ENCODE measurements around the gene DOC2B. TPM values are rescaled to one million over a fixed set of nuclear protein-coding genes. Genes with fewer than 3 reads are reported as not detected.

Gene DOC2B
- 0.58 TPM for total RNA-seq (2013)
- polyA plus RNA-seq, result under 1 TPM in 2 of 3 donors, not detected in 1; 0.02 to 0.19 TPM
- 0.14 TPM in 1 of 2 replicates, not detected in the other for polyA minus RNA-seq
- total RNA-seq, result 0.12 to 3.1 (median 1.3) reads per million in 11 experiments

- H3K9ac ChIP-seq (ENCODE audit: insufficient read depth, low read length, poor library complexity, severe bottlenecking), result no peak within 1 kb of the TSS
- peaks cover 0 to 5% of the 10 kb centered on the region in 2 donors for H3K36me3 Mint-ChIP-seq
- peak; percentile 20 to 39 (median 24) for DNase-seq
- no peak for TF ChIP-seq CTCF (IDR thresholded peaks at IDR 0.05)
- 3% methylated on average over 120 of the region's 120 CpGs for WGBS (ENCODE audit: insufficient coverage)
- peak within 1 kb of the TSS; percentile 18 to 86 for H3K4me3 Mint-ChIP-seq
- peaks cover 0 to 6% of the 10 kb centered on the region in 2 donors for H3K9me3 ChIP-seq (replicated peaks in 1 of 2; ENCODE audit: control insufficient read depth in 1 of 2, insufficient read depth in 1 of 2, low read length in 2 of 2)
- peak within 1 kb of the TSS; percentile 67 for H3K4me2 ChIP-seq (replicated peaks; ENCODE audit: extremely low read depth, low read length, poor library complexity, severe bottlenecking)
- H3K4me1 Mint-ChIP-seq, result peaks cover 28% of the 10 kb centered on the region
- no peak within 1 kb of the TSS for H3K27ac Mint-ChIP-seq
- peak within 1 kb of the TSS; percentile 22 for H2AFZ ChIP-seq (ENCODE audit: insufficient read depth, low read depth, low read length, poor library complexity, severe bottlenecking)
- peaks cover 48 to 80% (median 57%) of the 10 kb centered on the region in 3 donors for H3K27me3 Mint-ChIP-seq (ENCODE audit: low read depth in 3 of 3)
- no peaks in the 10 kb centered on the region for H4K20me1 ChIP-seq (ENCODE audit: insufficient read depth, low read length)
- H3K27ac ChIP-seq (ENCODE audit: low read depth in 1 of 2, low read length in 2 of 2), result no peak within 1 kb of the TSS
- H3K27me3 ChIP-seq (ENCODE audit: control insufficient read depth in 2 of 2, insufficient read depth in 2 of 2, low read length in 2 of 2), result peaks cover 9 to 55% of the 10 kb centered on the region in 2 donors
- intact Hi-C loops (cut with micrococcal nuclease), result no loop called here
- no peaks in the 10 kb centered on the region for H3K36me3 ChIP-seq (replicated peaks in 1 of 2; ENCODE audit: control insufficient read depth in 1 of 2, insufficient read depth in 2 of 2, low read length in 2 of 2)
- no peaks in the 10 kb centered on the region for H3K79me2 ChIP-seq (ENCODE audit: insufficient read depth, low read length)
- peaks cover 11 to 28% of the 10 kb centered on the region in 2 donors for H3K4me1 ChIP-seq (ENCODE audit: control insufficient read depth in 1 of 2, insufficient read depth in 2 of 2, low read length in 2 of 2)
- peaks cover 0 to 6% (median 3%) of the 10 kb centered on the region in 7 donors for H3K9me3 Mint-ChIP-seq
- H3K4me3 ChIP-seq (replicated peaks in 1 of 3; ENCODE audit: low read depth in 2 of 3, low read length in 3 of 3), result peak within 1 kb of the TSS in 1 of 3 experiments; percentile 56
These were observed at the start of gene DOC2B for GRCh38 chr17:181245-182049. TSS of gene DOC2B (minus strand) at chr17:181650. CDS start at chr17:181479, 171 bp downstream.

DNA sequence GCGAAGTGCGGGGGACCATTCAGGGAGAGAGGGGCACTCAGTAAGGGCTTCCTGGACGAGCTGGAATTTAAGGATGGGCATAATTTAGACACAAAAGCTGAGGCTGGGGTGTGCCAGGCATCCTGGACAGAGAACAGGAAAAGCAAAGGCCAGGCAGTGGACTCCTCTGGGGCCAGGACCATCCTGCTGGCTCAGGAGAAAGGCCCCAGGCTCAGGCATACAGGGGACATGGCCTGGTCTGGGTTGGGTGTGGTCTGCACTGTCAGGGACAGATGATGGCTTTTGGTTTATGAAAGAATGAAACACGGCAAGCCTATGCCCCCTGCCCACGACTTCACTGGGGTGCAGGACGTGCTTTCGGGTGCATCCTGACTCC lies 48.9 kb upstream of the DOC2B start:
- H3K27me3 ChIP-seq (ENCODE audit: control insufficient read depth in 2 of 2, insufficient read depth in 2 of 2, low read length in 2 of 2), result no peaks in the 10 kb centered on the region
- no peak overlapping the region for H3K27ac Mint-ChIP-seq
- no peak overlapping the region for H3K9ac ChIP-seq (ENCODE audit: insufficient read depth, low read length, poor library complexity, severe bottlenecking)
- H3K4me3 ChIP-seq (replicated peaks in 1 of 3; ENCODE audit: low read depth in 2 of 3, low read length in 3 of 3), result no peak overlapping the region
- peaks cover 23% of the 10 kb centered on the region for H3K4me1 Mint-ChIP-seq
- H2AFZ ChIP-seq (ENCODE audit: insufficient read depth, low read depth, low read length, poor library complexity, severe bottlenecking), result no peak overlapping the region
- H3K27ac ChIP-seq (ENCODE audit: low read depth in 1 of 2, low read length in 2 of 2), result no peak overlapping the region
- H3K27me3 Mint-ChIP-seq (ENCODE audit: low read depth in 3 of 3), result peaks cover 4 to 12% (median 10%) of the 10 kb centered on the region in 3 donors
- DNase-seq, result no peak
- H3K9me3 ChIP-seq (replicated peaks in 1 of 2; ENCODE audit: control insufficient read depth in 1 of 2, insufficient read depth in 1 of 2, low read length in 2 of 2), result peaks cover 6 to 18% of the 10 kb centered on the region in 2 donors
- no peak overlapping the region for H3K4me3 Mint-ChIP-seq
- H3K36me3 ChIP-seq (replicated peaks in 1 of 2; ENCODE audit: control insufficient read depth in 1 of 2, insufficient read depth in 2 of 2, low read length in 2 of 2), result no peaks in the 10 kb centered on the region
- 97% methylated on average over 6 of the region's 7 CpGs for WGBS (ENCODE audit: insufficient coverage)
- TF ChIP-seq CTCF (IDR thresholded peaks at IDR 0.05), result no peak
- H3K79me2 ChIP-seq (ENCODE audit: insufficient read depth, low read length), result no peaks in the 10 kb centered on the region
- no peak overlapping the region for H3K4me2 ChIP-seq (replicated peaks; ENCODE audit: extremely low read depth, low read length, poor library complexity, severe bottlenecking)
- intact Hi-C loops (cut with micrococcal nuclease), result no loop called here
- H3K36me3 Mint-ChIP-seq, result no peaks in the 10 kb centered on the region
- H4K20me1 ChIP-seq (ENCODE audit: insufficient read depth, low read length), result no peaks in the 10 kb centered on the region
- peaks cover 12 to 23% (median 19%) of the 10 kb centered on the region in 7 donors for H3K9me3 Mint-ChIP-seq
- H3K4me1 ChIP-seq (ENCODE audit: control insufficient read depth in 1 of 2, insufficient read depth in 2 of 2, low read length in 2 of 2), result peaks cover 21 to 25% of the 10 kb centered on the region in 2 donors
